Esophagus muscularis mucosa (tissue), 4 donors: Measurements from ENCODE around the gene ANKS3. TPM values are rescaled to one million over a fixed set of nuclear protein-coding genes. Genes with fewer than 3 reads are reported as not detected.

Experiments used
- DNase-seq: peaks from one replicate; pipeline ENCODE4 v3.0.0-alpha.2; 2017; ENCODE audit errors: extremely low spot score
- H3K27ac ChIP-seq, 4 donors: fragments of 200-600 bp; sonication (generic); replicated peaks in 1 of 4; 1 replicate in 3 of 4; 2 replicates in 1 of 4; pipeline ENCODE4 v1.5.1; 2016 to 2019; ENCODE audit warnings: mild to moderate bottlenecking in 1 of 4
- H3K27me3 ChIP-seq, 4 donors: fragments of 200-600 bp; sonication (generic); one replicate each; pipeline versions ENCODE4 v1.5.1 to v1.6.0; 2016 to 2019
- H3K36me3 ChIP-seq, 4 donors: fragments of 200-600 bp; sonication (generic); one replicate each; pipeline ENCODE4 v1.5.1; 2016 to 2019
- H3K4me1 ChIP-seq, 4 donors: fragments of 200-600 bp; sonication (generic); one replicate each; pipeline ENCODE4 v1.5.1; 2016 to 2019
- H3K4me3 ChIP-seq, 4 donors: fragments of 200-600 bp; sonication (generic); 1 replicate in 2 of 4; 2 replicates in 2 of 4; pipeline ENCODE4 v1.5.1; 2016 to 2019; ENCODE audit warnings: mild to moderate bottlenecking in 4 of 4, moderate library complexity in 1 of 4
- H3K9me3 ChIP-seq, 4 donors: fragments of 200-600 bp; sonication (generic); 1 replicate in 3 of 4; 2 replicates in 1 of 4; pipeline ENCODE4 v1.5.1; 2016 to 2019
- CTCF ChIP-seq, 3 experiments: fragments of 200-600 bp in 2 of 3; fragments of 450-650 bp in 1 of 3; sonication (generic) in 2 of 3; IDR thresholded peaks; one replicate each; pipeline ENCODE4 v1.5.1; 2017 to 2019; ENCODE audit warnings: antibody characterized with exemption in 3 of 3, mild to moderate bottlenecking in 2 of 3, moderate library complexity in 1 of 3
- EP300 ChIP-seq: sonication (generic); formaldehyde crosslinking; IDR thresholded peaks from one replicate; pipeline ENCODE4 v1.6.1; 2017; ENCODE audit warnings: antibody characterized with exemption
- POLR2A ChIP-seq: fragments of 450-650 bp; IDR thresholded peaks from one replicate; pipeline ENCODE4 v1.6.1; 2017; ENCODE audit warnings: antibody characterized with exemption, moderate library complexity, mild to moderate bottlenecking, low read depth
- POLR2AphosphoS5 ChIP-seq, 2 donors: sonication (generic); formaldehyde crosslinking; IDR thresholded peaks; one replicate each; pipeline ENCODE4 v1.6.1; 2017; ENCODE audit warnings: antibody characterized with exemption in 2 of 2
- WGBS: methylation state at CpG from one replicate; pipeline ENCODE4 v1.1.5; 2018; 5-methylcytosine and 5-hydroxymethylcytosine counted together
- intact Hi-C: fragments of 100-400 bp; cut with DNase I; formaldehyde crosslinking; loops from one replicate; pipeline ENCODE4 v1.15.1; 2023
- total RNA-seq, 4 donors: library from RNA; depleted of rRNA; stranded (reverse); fragments of >200 nt; gene quantifications; one replicate each; pipeline versions ENCODE4 v1.1.0 to v1.2.1, GENCODE V29; 2016

The ANKS3 gene
- total RNA-seq, 4 donors from 2014 or later = 17.0 to 29.0 (median 24.7) TPM

- no peaks in the 10 kb centered on the region for H3K27me3 ChIP-seq
- 91% methylated on average over 4 of the region's 4 CpGs for WGBS
- H3K4me1 ChIP-seq = no peaks in the 10 kb centered on the region
- TF ChIP-seq EP300 (no peak), POLR2A (no peak), CTCF (IDR thresholded peaks at IDR 0.05) (no peak), POLR2AphosphoS5 (IDR thresholded peaks at IDR 0.05) (no peak)
- intact Hi-C loops = no loop called here
- H3K36me3 ChIP-seq = peaks cover 42 to 92% (median 77%) of the 10 kb centered on the region in 4 donors
- no peak for DNase-seq
- no peak overlapping the region for H3K4me3 ChIP-seq
- H3K27ac ChIP-seq = no peak overlapping the region
- no peaks in the 10 kb centered on the region for H3K9me3 ChIP-seq
Observed at GRCh38 chr16:4709481-4709880, 24.6 kb downstream of the ANKS3 start.

GRCh38 chr16:4706871-4707270 lies 27.2 kb downstream of the ANKS3 start:
- TF ChIP-seq POLR2A (no peak), EP300 (no peak), CTCF (IDR thresholded peaks at IDR 0.05) (no peak), POLR2AphosphoS5 (IDR thresholded peaks at IDR 0.05) (no peak)
- Histone ChIP-seq H3K9me3 (no peaks in the 10 kb centered on the region), H3K27me3 (no peaks in the 10 kb centered on the region), H3K4me1 (no peaks in the 10 kb centered on the region), H3K4me3 (no peak overlapping the region), H3K36me3 (peaks cover 39 to 86% (median 71%) of the 10 kb centered on the region in 4 donors), H3K27ac (no peak overlapping the region)
- intact Hi-C loops = no loop called here
- WGBS = 86% methylated on average over 7 of the region's 7 CpGs
- no peak for DNase-seq

GRCh38 chr16:4704913-4705312 lies 29.2 kb downstream of the ANKS3 start:
- Histone ChIP-seq H3K27me3 (no peaks in the 10 kb centered on the region), H3K4me1 (no peaks in the 10 kb centered on the region), H3K27ac (no peak overlapping the region), H3K36me3 (peaks cover 51 to 90% (median 72%) of the 10 kb centered on the region in 4 donors), H3K9me3 (no peaks in the 10 kb centered on the region), H3K4me3 (no peak overlapping the region)
- 97% methylated on average over 14 of the region's 14 CpGs for WGBS
- DNase-seq = no peak
- intact Hi-C loops = no loop called here
- TF ChIP-seq POLR2A (no peak), POLR2AphosphoS5 (IDR thresholded peaks at IDR 0.05) (no peak), EP300 (no peak), CTCF (IDR thresholded peaks at IDR 0.05) (no peak)

- 95% methylated on average over 8 of the region's 8 CpGs for WGBS
- DNase-seq = no peak
- H3K27me3 ChIP-seq = no peaks in the 10 kb centered on the region
- H3K9me3 ChIP-seq = no peaks in the 10 kb centered on the region
- no peaks in the 10 kb centered on the region for H3K4me1 ChIP-seq
- intact Hi-C loops = no loop called here
- no peak for TF ChIP-seq CTCF (IDR thresholded peaks at IDR 0.05)
- TF ChIP-seq EP300 = no peak
- TF ChIP-seq POLR2A = no peak
- TF ChIP-seq POLR2AphosphoS5 (IDR thresholded peaks at IDR 0.05) = no peak
- no peak overlapping the region for H3K4me3 ChIP-seq
- H3K36me3 ChIP-seq = peaks cover 52 to 90% (median 72%) of the 10 kb centered on the region in 4 donors
- no peak overlapping the region for H3K27ac ChIP-seq
Observed at GRCh38 chr16:4704491-4704890, 29.6 kb downstream of the ANKS3 start.

GRCh38 chr16:4703906-4704305 lies 30.2 kb downstream of the ANKS3 start:
- TF ChIP-seq POLR2A (no peak), CTCF (IDR thresholded peaks at IDR 0.05) (no peak), EP300 (no peak), POLR2AphosphoS5 (IDR thresholded peaks at IDR 0.05) (no peak)
- no peaks in the 10 kb centered on the region for H3K27me3 ChIP-seq
- H3K27ac ChIP-seq = no peak overlapping the region
- intact Hi-C loops = no loop called here
- no peak for DNase-seq
- WGBS = 81% methylated on average over 7 of the region's 7 CpGs
- H3K4me3 ChIP-seq = no peak overlapping the region
- no peaks in the 10 kb centered on the region for H3K9me3 ChIP-seq
- no peaks in the 10 kb centered on the region for H3K4me1 ChIP-seq
- H3K36me3 ChIP-seq = peaks cover 51 to 91% (median 75%) of the 10 kb centered on the region in 4 donors
